ENCODE results near the gene DPYSL4.

Gene DPYSL4

GRCh38 chr10:132170561-132171361, 16.0 kb upstream of the DPYSL4 start:
- no peak overlapping the region for H3K27ac ChIP-seq
- TF ChIP-seq CTCF (IDR thresholded peaks at IDR 0.05): no peak
- H3K4me3 ChIP-seq: no peak overlapping the region
- DNase-seq (ENCODE audit: low spot score): no peak

GRCh38 chr10:132172091-132173066, 14.4 kb upstream of the DPYSL4 start:
- TF ChIP-seq CTCF (IDR thresholded peaks at IDR 0.05): no peak
- H3K4me3 ChIP-seq: no peak overlapping the region
- DNase-seq (ENCODE audit: low spot score): no peak
- no peak overlapping the region for H3K27ac ChIP-seq

- no peak for DNase-seq (ENCODE audit: low spot score)
- Histone ChIP-seq H3K27ac (no peak overlapping the region), H3K4me3 (no peak overlapping the region)
- no peak for TF ChIP-seq CTCF (IDR thresholded peaks at IDR 0.05)
Measured at GRCh38 chr10:132173185-132173584, 13.6 kb upstream of the DPYSL4 start.

GRCh38 chr10:132174237-132174636, 12.5 kb upstream of the DPYSL4 start:
- DNase-seq (ENCODE audit: low spot score): no peak
- TF ChIP-seq CTCF (IDR thresholded peaks at IDR 0.05): no peak
- H3K27ac ChIP-seq: no peak overlapping the region
- no peak overlapping the region for H3K4me3 ChIP-seq

GRCh38 chr10:132175408-132175807, 11.3 kb upstream of the DPYSL4 start:
- no peak for TF ChIP-seq CTCF (IDR thresholded peaks at IDR 0.05)
- H3K27ac ChIP-seq: no peak overlapping the region
- no peak for DNase-seq (ENCODE audit: low spot score)
- H3K4me3 ChIP-seq: no peak overlapping the region

GRCh38 chr10:132175907-132176581, 10.7 kb upstream of the DPYSL4 start:
- no peak overlapping the region for H3K27ac ChIP-seq
- H3K4me3 ChIP-seq: no peak overlapping the region
- DNase-seq (ENCODE audit: low spot score): no peak
- no peak for TF ChIP-seq CTCF (IDR thresholded peaks at IDR 0.05)
